Measurements from ENCODE around the gene WDR7.

WDR7 gene

GRCh38 chr18:56953428-56954198, 302.5 kb downstream of the WDR7 start:
- no peak for DNase-seq

GRCh38 chr18:56955490-56955889, 304.3 kb downstream of the WDR7 start:
- DNase-seq: no peak

GRCh38 chr18:56959120-56959519, 308.0 kb downstream of the WDR7 start:
- DNase-seq: no peak

- DNase-seq: no peak
Observed at GRCh38 chr18:56962322-56962721, 311.2 kb downstream of the WDR7 start.

GRCh38 chr18:56967035-56967434, 315.9 kb downstream of the WDR7 start:
- DNase-seq: no peak

GRCh38 chr18:56973487-56973886, 322.3 kb downstream of the WDR7 start:
- no peak for DNase-seq

- DNase-seq: no peak
Observed at GRCh38 chr18:56974141-56974540, 323.0 kb downstream of the WDR7 start.

- DNase-seq: no peak
Observed at GRCh38 chr18:56975276-56975675, 324.1 kb downstream of the WDR7 start.

GRCh38 chr18:56977309-56977708, 326.1 kb downstream of the WDR7 start:
- DNase-seq: no peak

- no peak for DNase-seq
Observed at GRCh38 chr18:56977771-56978170, 326.6 kb downstream of the WDR7 start.

- no peak for DNase-seq
Observed at GRCh38 chr18:56980151-56980550, 329.0 kb downstream of the WDR7 start.

GRCh38 chr18:56982766-56983165, 331.6 kb downstream of the WDR7 start:
- no peak for DNase-seq

GRCh38 chr18:56983275-56983992, 332.3 kb downstream of the WDR7 start:
- DNase-seq: no peak

- DNase-seq: no peak
Observed at GRCh38 chr18:56984731-56985130, 333.6 kb downstream of the WDR7 start.

- no peak for DNase-seq
Observed at GRCh38 chr18:56986829-56987228, 335.7 kb downstream of the WDR7 start.

- no peak for DNase-seq
Observed at GRCh38 chr18:56987236-56987635, 336.1 kb downstream of the WDR7 start.

- no peak for DNase-seq
Observed at GRCh38 chr18:56988022-56988421, 336.9 kb downstream of the WDR7 start.

- DNase-seq: no peak
Observed at GRCh38 chr18:56990678-56991077, 339.5 kb downstream of the WDR7 start.

GRCh38 chr18:56992777-56993176, 341.6 kb downstream of the WDR7 start:
- no peak for DNase-seq

GRCh38 chr18:56995579-56996188, 344.5 kb downstream of the WDR7 start:
- no peak for DNase-seq

GRCh38 chr18:56997200-56997599, 346.0 kb downstream of the WDR7 start:
- no peak for DNase-seq

GRCh38 chr18:56999823-57000222, 348.7 kb downstream of the WDR7 start:
- DNase-seq: no peak

GRCh38 chr18:57002627-57003026, 351.5 kb downstream of the WDR7 start:
- no peak for DNase-seq

GRCh38 chr18:57003342-57003741, 352.2 kb downstream of the WDR7 start:
- DNase-seq: no peak

Measured in GF-D8 (cell line).